Measurements from ENCODE around the gene TAB2. TPM values are rescaled to one million over a fixed set of nuclear protein-coding genes. Genes with fewer than 3 reads are reported as not detected.

Gene TAB2
- total RNA-seq, 4 donors from 2014 or later, result 48.2 to 84.6 (median 52.8) TPM

DNA sequence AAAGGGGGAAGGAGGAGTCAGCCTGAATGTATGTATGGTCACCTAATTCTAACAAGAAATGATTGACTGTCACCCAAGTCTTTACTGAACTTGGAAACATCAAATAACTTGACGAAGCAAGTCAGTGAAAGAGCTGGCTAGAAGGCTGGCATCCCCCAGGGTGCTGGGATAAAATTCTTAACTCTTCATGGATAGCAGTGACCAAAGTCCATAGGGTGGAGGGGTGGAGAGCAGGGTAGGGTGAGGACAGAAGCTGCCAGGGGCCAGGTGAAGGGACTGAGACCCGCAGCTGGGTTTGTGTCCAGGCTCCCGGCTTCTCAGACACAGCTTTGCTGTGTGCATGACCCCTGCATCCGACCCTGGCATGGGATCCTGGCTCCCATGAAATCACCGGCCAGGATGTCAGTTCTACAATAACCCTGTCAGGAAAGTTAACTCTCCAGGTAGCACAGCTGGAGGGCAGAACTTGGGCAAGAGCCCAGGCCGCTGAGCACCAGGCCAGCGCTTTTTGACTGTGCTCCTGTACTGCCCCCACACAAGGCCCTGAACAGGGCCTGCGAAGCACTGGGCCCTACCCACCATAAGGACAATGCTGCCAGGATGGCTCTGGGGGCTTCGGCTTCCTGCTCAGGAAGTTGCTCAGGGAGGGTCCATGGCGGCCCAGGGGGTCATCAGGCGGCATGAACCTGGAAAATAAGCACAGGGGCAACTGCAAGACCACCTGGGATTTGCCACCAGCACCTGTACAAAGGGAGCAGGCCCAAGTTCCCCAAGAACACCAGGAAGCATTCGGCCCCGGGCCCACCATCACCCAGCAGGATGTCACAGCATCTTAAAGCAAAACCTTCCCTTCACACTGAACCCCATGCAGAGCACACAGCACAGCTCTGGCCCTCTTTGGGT, 134.8 kb downstream of the TAB2 start:
- Histone ChIP-seq H3K9me3 (no peaks in the 10 kb centered on the region), H3K4me3 (peak overlapping the region in 1 of 4 donors; percentile 52), H3K27me3 (no peaks in the 10 kb centered on the region), H3K36me3 (no peaks in the 10 kb centered on the region), H3K4me1 (peaks cover 0 to 52% (median 8%) of the 10 kb centered on the region in 4 donors), H3K27ac (peak overlapping the region in 2 of 4 donors; percentile 66 to 70)
- no peak for DNase-seq
- TF ChIP-seq, protein P1, sequence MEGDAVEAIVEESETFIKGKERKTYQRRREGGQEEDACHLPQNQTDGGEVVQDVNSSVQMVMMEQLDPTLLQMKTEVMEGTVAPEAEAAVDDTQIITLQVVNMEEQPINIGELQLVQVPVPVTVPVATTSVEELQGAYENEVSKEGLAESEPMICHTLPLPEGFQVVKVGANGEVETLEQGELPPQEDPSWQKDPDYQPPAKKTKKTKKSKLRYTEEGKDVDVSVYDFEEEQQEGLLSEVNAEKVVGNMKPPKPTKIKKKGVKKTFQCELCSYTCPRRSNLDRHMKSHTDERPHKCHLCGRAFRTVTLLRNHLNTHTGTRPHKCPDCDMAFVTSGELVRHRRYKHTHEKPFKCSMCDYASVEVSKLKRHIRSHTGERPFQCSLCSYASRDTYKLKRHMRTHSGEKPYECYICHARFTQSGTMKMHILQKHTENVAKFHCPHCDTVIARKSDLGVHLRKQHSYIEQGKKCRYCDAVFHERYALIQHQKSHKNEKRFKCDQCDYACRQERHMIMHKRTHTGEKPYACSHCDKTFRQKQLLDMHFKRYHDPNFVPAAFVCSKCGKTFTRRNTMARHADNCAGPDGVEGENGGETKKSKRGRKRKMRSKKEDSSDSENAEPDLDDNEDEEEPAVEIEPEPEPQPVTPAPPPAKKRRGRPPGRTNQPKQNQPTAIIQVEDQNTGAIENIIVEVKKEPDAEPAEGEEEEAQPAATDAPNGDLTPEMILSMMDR (IDR thresholded peaks at IDR 0.05), result no peak
- TF ChIP-seq POLR2A (IDR thresholded peaks at IDR 0.05), result no peak

DNA sequence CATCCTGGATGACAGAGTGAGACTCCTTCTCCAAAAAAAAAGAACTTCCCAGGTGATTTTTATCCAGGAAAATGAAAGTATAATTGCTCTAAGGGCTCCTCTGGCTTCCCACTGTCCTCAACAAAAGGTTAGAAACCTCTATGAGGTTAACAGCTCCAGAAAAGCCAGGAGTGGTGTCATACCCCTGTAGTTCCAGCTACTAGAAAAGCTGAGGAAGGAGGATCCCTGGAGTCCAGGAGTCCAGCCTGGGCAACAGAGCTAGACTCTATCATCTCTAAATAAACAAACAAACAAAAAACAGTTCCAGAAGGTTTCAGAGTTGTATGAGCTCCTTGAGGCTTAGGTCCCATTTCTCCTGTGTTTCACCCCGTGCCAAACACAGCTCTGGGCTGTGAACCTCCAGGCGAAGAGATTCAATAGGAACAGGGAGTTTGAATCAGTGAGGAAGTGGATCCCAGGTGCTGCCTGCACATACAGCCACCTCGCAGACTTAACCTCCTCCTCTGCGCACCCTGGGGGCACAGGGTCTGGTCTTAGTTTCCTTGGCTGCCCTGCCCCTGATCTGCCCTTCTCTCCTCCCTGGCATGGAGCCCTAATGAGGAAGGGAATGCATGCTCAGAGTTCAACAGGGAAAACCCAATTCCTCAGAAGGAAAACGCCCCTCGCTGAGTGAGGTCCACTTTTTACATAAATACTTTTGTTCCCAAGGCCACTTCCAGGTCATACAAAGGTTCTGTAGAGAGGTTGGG, 136.3 kb downstream of the TAB2 start:
- TF ChIP-seq POLR2A (IDR thresholded peaks at IDR 0.05), result no peak
- TF ChIP-seq, protein P1 (IDR thresholded peaks at IDR 0.05), result no peak
- Histone ChIP-seq H3K9me3 (no peaks in the 10 kb centered on the region), H3K27ac (peak overlapping the region; percentile 5 to 71 (median 44)), H3K36me3 (no peaks in the 10 kb centered on the region), H3K4me3 (no peak overlapping the region), H3K27me3 (no peaks in the 10 kb centered on the region), H3K4me1 (peaks cover 0 to 52% (median 8%) of the 10 kb centered on the region in 4 donors)
- DNase-seq, result peak in 1 of 3 donors; percentile 37

DNA sequence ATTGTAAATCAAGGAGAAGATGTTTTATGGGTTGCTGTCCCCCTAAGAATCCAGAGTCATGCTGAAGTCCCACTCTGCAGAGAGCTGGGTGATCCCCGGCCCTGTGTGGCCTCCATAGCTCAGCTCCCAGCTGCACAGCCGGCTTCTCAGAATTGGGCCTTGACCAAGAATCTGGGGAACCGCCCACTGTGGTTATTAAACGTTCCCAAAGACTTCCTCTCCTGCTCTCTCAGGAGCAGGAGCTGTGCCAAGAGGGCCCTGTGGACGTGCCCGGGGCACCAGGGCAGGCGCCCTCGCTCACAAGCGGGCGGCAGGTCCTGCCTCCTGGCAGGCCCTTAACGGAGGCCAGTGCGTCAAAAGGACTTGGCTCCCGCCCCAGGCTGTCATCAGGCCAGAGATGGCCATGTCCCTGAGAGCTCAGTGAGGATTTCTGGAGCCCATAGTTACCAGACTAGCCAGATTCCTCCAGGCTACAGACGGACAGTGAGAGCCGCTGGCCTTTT, 136.9 kb downstream of the TAB2 start:
- no peaks in the 10 kb centered on the region for H3K9me3 ChIP-seq
- H3K4me1 ChIP-seq, result peaks cover 0 to 52% (median 8%) of the 10 kb centered on the region in 4 donors
- TF ChIP-seq, protein P1 (IDR thresholded peaks at IDR 0.05), result no peak
- no peak for TF ChIP-seq POLR2A (IDR thresholded peaks at IDR 0.05)
- peaks cover 0 to 3% (median 0%) of the 10 kb centered on the region in 3 donors for H3K36me3 ChIP-seq
- peak overlapping the region; percentile 5 to 71 (median 44) for H3K27ac ChIP-seq
- DNase-seq, result peak in 2 of 3 donors; percentile 80 to 86
- H3K4me3 ChIP-seq, result no peak overlapping the region
- no peaks in the 10 kb centered on the region for H3K27me3 ChIP-seq

- Histone ChIP-seq H3K4me1 (peaks cover 0 to 50% (median 8%) of the 10 kb centered on the region in 4 donors), H3K27me3 (no peaks in the 10 kb centered on the region), H3K36me3 (peaks cover 0 to 11% (median 0%) of the 10 kb centered on the region in 3 donors), H3K27ac (peak overlapping the region in 3 of 4 donors; percentile 40 to 71 (median 47)), H3K4me3 (no peak overlapping the region), H3K9me3 (no peaks in the 10 kb centered on the region)
- no peak for TF ChIP-seq POLR2A (IDR thresholded peaks at IDR 0.05)
- TF ChIP-seq, protein P1 (IDR thresholded peaks at IDR 0.05), result no peak
- DNase-seq, result no peak
Measured at GRCh38 chr6:149455031-149455732, 137.7 kb downstream of the TAB2 start.
